Effector CD4-positive, alpha-beta T cell (primary cell): ENCODE results near the gene JPH2.
"Not testable (repeated sequence)": the region's sequence is repeated elsewhere in the genome, so short reads cannot be mapped to it uniquely, and the experiment has no call there.

ENCODE experiments used
- DNase-seq: peaks from one replicate; pipeline ENCODE4 v3.0.0-alpha.2; 2020

The JPH2 gene

GRCh38 chr20:44211177-44212039 lies 24.4 kb upstream of the JPH2 start:
- no peak for DNase-seq

GRCh38 chr20:44210406-44211176 lies 23.6 kb upstream of the JPH2 start, which contains the start of gene OSER1:
OSER1 (minus strand) TSS chr20:44210771; CDS start chr20:44206957, 3,814 bp downstream.
- DNase-seq: peak; percentile 97

GRCh38 chr20:44209686-44210405 lies 22.9 kb upstream of the JPH2 start:
- no peak for DNase-seq

GRCh38 chr20:44208770-44209169 lies 21.8 kb upstream of the JPH2 start:
- DNase-seq: no peak

- no peak for DNase-seq
These were observed 21.2 kb upstream of the JPH2 start for GRCh38 chr20:44208165-44208564.

- no peak for DNase-seq
These were observed 20.2 kb upstream of the JPH2 start for GRCh38 chr20:44207126-44207723.

- no peak for DNase-seq
These were observed 19.1 kb upstream of the JPH2 start for GRCh38 chr20:44206132-44206531.

GRCh38 chr20:44204832-44205215 lies 17.8 kb upstream of the JPH2 start:
- no peak for DNase-seq

GRCh38 chr20:44204156-44204831 lies 17.3 kb upstream of the JPH2 start:
- no peak for DNase-seq

- DNase-seq: no peak
These were observed 16.2 kb upstream of the JPH2 start for GRCh38 chr20:44203161-44203560.

GRCh38 chr20:44200983-44201382 lies 14.0 kb upstream of the JPH2 start:
- DNase-seq: no peak

- DNase-seq: no peak
These were observed 13.4 kb upstream of the JPH2 start for GRCh38 chr20:44200371-44200770.

GRCh38 chr20:44199877-44200276 lies 12.9 kb upstream of the JPH2 start:
- DNase-seq: no peak

- DNase-seq: no peak
These were observed 11.9 kb upstream of the JPH2 start for GRCh38 chr20:44198872-44199271.

GRCh38 chr20:44196271-44196670 lies 9.3 kb upstream of the JPH2 start:
- DNase-seq: no peak

- no peak for DNase-seq
These were observed 8.6 kb upstream of the JPH2 start for GRCh38 chr20:44195605-44196004.

- DNase-seq: no peak
These were observed 6.8 kb upstream of the JPH2 start for GRCh38 chr20:44193801-44194200.

- DNase-seq: not testable (repeated sequence)
These were observed 4.7 kb upstream of the JPH2 start for GRCh38 chr20:44191640-44192039.

GRCh38 chr20:44190197-44190852 lies 3.3 kb upstream of the JPH2 start:
- peak; percentile 30 for DNase-seq

GRCh38 chr20:44188752-44189151 lies 1.8 kb upstream of the JPH2 start:
- DNase-seq: no peak
